Measurements from ENCODE around the gene FXN. TPM values are rescaled to one million over a fixed set of nuclear protein-coding genes. Genes with fewer than 3 reads are reported as not detected.
A peak's percentile ranks its signal among the peaks of the same experiment; 100 is the strongest.

FXN gene
- total and polyA plus RNA-seq, 10 donors = 11.1 to 25.3 (median 15.8) TPM

GRCh38 chr9:69120380-69121154 is 85.0 kb downstream of the FXN start:
- Histone ChIP-seq H3K4me1 (peaks cover 6 to 26% (median 20%) of the 10 kb centered on the region in 6 donors), H3K4me3 (peak overlapping the region; percentile 45 to 78 (median 64)), H3K27me3 (replicated peaks in 1 of 7) (peaks cover 0 to 26% (median 0%) of the 10 kb centered on the region in 7 donors), H3K27ac (peak overlapping the region in 2 of 8 donors; percentile 41 to 70), H3K9me3 (no peaks in the 10 kb centered on the region), H3K36me3 (no peaks in the 10 kb centered on the region)
- WGBS, 5 donors = 34 to 41% (median 39%) methylated on average over 26 to 27 of the region's 27 CpGs
- intact Hi-C loops (cut with DNase I; ENCODE audit: low total_unique reads) = no loop called here
- no peak for DNase-seq
- no peak for TF ChIP-seq POLR2AphosphoS5 (IDR thresholded peaks at IDR 0.05)
- TF ChIP-seq POLR2A (IDR thresholded peaks at IDR 0.05) = no peak
- TF ChIP-seq CTCF (IDR thresholded peaks at IDR 0.05 in 8 of 11, conservative IDR thresholded peaks at IDR 0.05 in 3 of 11) = no peak

DNA sequence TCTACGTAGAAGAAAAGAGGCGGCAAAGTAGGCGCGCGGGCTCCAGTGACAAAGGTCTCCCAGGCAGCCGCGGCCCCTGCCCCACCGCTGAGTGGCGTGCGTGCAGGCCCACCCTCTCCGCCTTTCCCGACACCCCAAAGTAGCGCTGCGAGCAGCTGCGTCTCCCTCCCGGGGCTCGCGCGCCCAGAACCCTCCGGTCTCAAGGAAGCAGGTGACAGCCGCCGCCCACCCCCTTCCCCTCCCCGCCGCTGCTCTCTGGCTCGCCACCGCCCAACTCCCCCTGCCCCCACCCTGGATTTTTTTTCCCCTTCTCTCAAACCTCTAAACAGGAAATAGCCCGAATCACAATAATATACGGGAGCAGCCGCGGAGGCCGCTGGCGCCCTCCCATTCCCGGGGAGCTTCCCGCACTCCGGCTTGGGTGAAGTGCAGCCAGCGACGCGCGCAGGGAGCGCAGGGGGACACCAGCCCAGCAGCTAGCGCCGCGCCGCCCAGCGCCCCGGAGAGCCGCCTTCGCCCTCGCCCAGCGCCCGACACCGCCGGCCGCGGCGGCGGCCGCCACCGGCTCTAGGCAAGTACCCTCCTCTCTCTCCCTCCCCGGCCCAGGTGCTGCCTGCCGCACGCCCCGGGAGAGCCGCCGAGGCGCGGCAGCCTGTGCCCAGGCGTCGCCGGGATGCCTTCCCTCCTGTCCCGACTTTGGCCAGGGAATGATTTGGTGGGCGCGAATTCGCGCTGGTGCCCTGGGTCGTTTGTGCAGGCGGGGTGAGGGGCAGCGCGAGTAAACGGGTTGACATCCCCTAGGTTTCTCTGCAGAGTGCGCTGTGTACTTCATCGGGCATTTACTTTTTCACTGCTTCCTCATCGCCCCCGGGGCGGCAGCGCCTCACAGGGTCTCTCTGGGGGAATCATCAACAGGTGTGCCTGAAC is 85.9 kb downstream of the FXN start:
- peak overlapping the region in 5 of 8 donors; percentile 9 to 70 (median 41) for H3K27ac ChIP-seq
- WGBS, 5 donors = 0 to 1% (median 0%) methylated on average over 54 to 86 of the region's 86 CpGs

GRCh38 chr9:69122082-69122548 is 86.6 kb downstream of the FXN start:
- peak overlapping the region in 5 of 8 donors; percentile 9 to 70 (median 41) for H3K27ac ChIP-seq
- intact Hi-C loops (cut with DNase I; ENCODE audit: low total_unique reads) = no loop called here
- 1% methylated on average over 28 of the region's 28 CpGs for WGBS, 5 donors

More for the DNA sequence above, 85.9 kb downstream of the FXN start:
- peak; percentile 85 for DNase-seq
- TF ChIP-seq CTCF (IDR thresholded peaks at IDR 0.05 in 8 of 11, conservative IDR thresholded peaks at IDR 0.05 in 3 of 11) (no peak), POLR2A (IDR thresholded peaks at IDR 0.05) (no peak), POLR2AphosphoS5 (IDR thresholded peaks at IDR 0.05) (no peak)
- Histone ChIP-seq H3K36me3 (no peaks in the 10 kb centered on the region), H3K27me3 (replicated peaks in 1 of 7) (peaks cover 0 to 26% (median 0%) of the 10 kb centered on the region in 7 donors), H3K4me1 (peaks cover 6 to 26% (median 20%) of the 10 kb centered on the region in 6 donors), H3K9me3 (no peaks in the 10 kb centered on the region), H3K4me3 (peak overlapping the region; percentile 45 to 78 (median 64))
- intact Hi-C loops (cut with DNase I; ENCODE audit: low total_unique reads) = no loop called here

More at GRCh38 chr9:69122082-69122548, 86.6 kb downstream of the FXN start:
- TF ChIP-seq CTCF (IDR thresholded peaks at IDR 0.05 in 8 of 11, conservative IDR thresholded peaks at IDR 0.05 in 3 of 11) (no peak), POLR2A (IDR thresholded peaks at IDR 0.05) (no peak), POLR2AphosphoS5 (IDR thresholded peaks at IDR 0.05) (peak in 2 of 3 donors; percentile 47 to 51)
- H3K36me3 ChIP-seq = no peaks in the 10 kb centered on the region
- H3K4me3 ChIP-seq = peak overlapping the region; percentile 45 to 78 (median 64)
- H3K9me3 ChIP-seq = no peaks in the 10 kb centered on the region
- H3K27me3 ChIP-seq (replicated peaks in 1 of 7) = peaks cover 0 to 26% (median 0%) of the 10 kb centered on the region in 7 donors
- peak; percentile 84 for DNase-seq
- H3K4me1 ChIP-seq = peaks cover 6 to 26% (median 20%) of the 10 kb centered on the region in 6 donors
